Measurements from ENCODE around the gene KCNH2. TPM values are rescaled to one million over a fixed set of nuclear protein-coding genes. Genes with fewer than 3 reads are reported as not detected.

KCNH2 gene
- total and polyA plus RNA-seq, 4 donors = 0.43 to 2.0 (median 1.3) TPM

GRCh38 chr7:151025924-151026671, 48.0 kb upstream of the KCNH2 start:
- Histone ChIP-seq H3K9ac (ENCODE audit: insufficient read depth in 1 of 2, low read length in 2 of 2) (no peak overlapping the region), H3K36me3 (ENCODE audit: control insufficient read depth in 4 of 4, insufficient read depth in 4 of 4, low read length in 4 of 4) (no peaks in the 10 kb centered on the region), H3K27me3 (ENCODE audit: control insufficient read depth in 3 of 3, insufficient read depth in 3 of 3, low read length in 2 of 3) (peaks cover 0 to 3% (median 0%) of the 10 kb centered on the region in 3 donors), H3K9me3 (ENCODE audit: control insufficient read depth in 4 of 4, insufficient read depth in 3 of 4, low read length in 3 of 4) (no peaks in the 10 kb centered on the region), H3K4me1 (ENCODE audit: control insufficient read depth in 5 of 5, insufficient read depth in 5 of 5, low read length in 5 of 5) (peaks cover 0 to 25% (median 0%) of the 10 kb centered on the region in 5 donors), H3K4me3 (no peak overlapping the region), H3K27ac (ENCODE audit: low read depth in 1 of 2, low read length in 1 of 2) (no peak overlapping the region)
- 84 to 87% methylated on average over 4 of the region's 4 CpGs for WGBS, 2 donors
- DNase-seq (no peak), ATAC-seq (ENCODE audit: insufficient read depth, low FRiP score) (no peak)
- no peak for TF ChIP-seq CTCF (IDR thresholded peaks at IDR 0.05; ENCODE audit: control extremely low read depth, extremely low read depth)

- Histone ChIP-seq H3K9ac (ENCODE audit: insufficient read depth in 1 of 2, low read length in 2 of 2) (no peak within 1 kb of the TSS), H3K4me3 (no peak within 1 kb of the TSS), H3K9me3 (ENCODE audit: control insufficient read depth in 4 of 4, insufficient read depth in 3 of 4, low read length in 3 of 4) (no peaks in the 10 kb centered on the region), H3K36me3 (ENCODE audit: control insufficient read depth in 4 of 4, insufficient read depth in 4 of 4, low read length in 4 of 4) (no peaks in the 10 kb centered on the region), H3K27ac (ENCODE audit: low read depth in 1 of 2, low read length in 1 of 2) (no peak within 1 kb of the TSS), H3K27me3 (ENCODE audit: control insufficient read depth in 3 of 3, insufficient read depth in 3 of 3, low read length in 2 of 3) (peaks cover 0 to 8% (median 3%) of the 10 kb centered on the region in 3 donors), H3K4me1 (ENCODE audit: control insufficient read depth in 5 of 5, insufficient read depth in 5 of 5, low read length in 5 of 5) (peaks cover 0 to 24% (median 0%) of the 10 kb centered on the region in 5 donors)
- no peak for TF ChIP-seq CTCF (IDR thresholded peaks at IDR 0.05; ENCODE audit: control extremely low read depth, extremely low read depth)
- DNase-seq (no peak), ATAC-seq (ENCODE audit: insufficient read depth, low FRiP score) (no peak)
- WGBS, 2 donors = 77 to 79% methylated on average over 4 of the region's 4 CpGs
Measured at GRCh38 chr7:151024435-151025056, 46.4 kb upstream of the KCNH2 start, which contains the start of gene ATG9B. Gene ATG9B (minus strand): TSS chr7:151024494. CDS start chr7:151024423, 71 bp downstream.

GRCh38 chr7:151023232-151023631, 45.1 kb upstream of the KCNH2 start:
- H3K36me3 ChIP-seq (ENCODE audit: control insufficient read depth in 4 of 4, insufficient read depth in 4 of 4, low read length in 4 of 4) = no peaks in the 10 kb centered on the region
- TF ChIP-seq CTCF (IDR thresholded peaks at IDR 0.05; ENCODE audit: control extremely low read depth, extremely low read depth) = no peak
- H3K27ac ChIP-seq (ENCODE audit: low read depth in 1 of 2, low read length in 1 of 2) = no peak overlapping the region
- 76 to 78% methylated on average over 10 of the region's 10 CpGs for WGBS, 2 donors
- H3K9me3 ChIP-seq (ENCODE audit: control insufficient read depth in 4 of 4, insufficient read depth in 3 of 4, low read length in 3 of 4) = no peaks in the 10 kb centered on the region
- ATAC-seq (ENCODE audit: insufficient read depth, low FRiP score) (no peak), DNase-seq (peak; percentile 26 to 52 (median 35))
- peaks cover 0 to 8% (median 3%) of the 10 kb centered on the region in 3 donors for H3K27me3 ChIP-seq (ENCODE audit: control insufficient read depth in 3 of 3, insufficient read depth in 3 of 3, low read length in 2 of 3)
- H3K9ac ChIP-seq (ENCODE audit: insufficient read depth in 1 of 2, low read length in 2 of 2) = no peak overlapping the region
- peaks cover 0 to 27% (median 0%) of the 10 kb centered on the region in 5 donors for H3K4me1 ChIP-seq (ENCODE audit: control insufficient read depth in 5 of 5, insufficient read depth in 5 of 5, low read length in 5 of 5)
- no peak overlapping the region for H3K4me3 ChIP-seq

Data from lung (tissue), 12 donors.